ENCODE results near the gene ITPR2. TPM values are rescaled to one million over a fixed set of nuclear protein-coding genes. Genes with fewer than 3 reads are reported as not detected.

The ITPR2 gene
- total RNA-seq, 2 experiments from 2014 or later: 25.6 to 44.7 TPM

DNA sequence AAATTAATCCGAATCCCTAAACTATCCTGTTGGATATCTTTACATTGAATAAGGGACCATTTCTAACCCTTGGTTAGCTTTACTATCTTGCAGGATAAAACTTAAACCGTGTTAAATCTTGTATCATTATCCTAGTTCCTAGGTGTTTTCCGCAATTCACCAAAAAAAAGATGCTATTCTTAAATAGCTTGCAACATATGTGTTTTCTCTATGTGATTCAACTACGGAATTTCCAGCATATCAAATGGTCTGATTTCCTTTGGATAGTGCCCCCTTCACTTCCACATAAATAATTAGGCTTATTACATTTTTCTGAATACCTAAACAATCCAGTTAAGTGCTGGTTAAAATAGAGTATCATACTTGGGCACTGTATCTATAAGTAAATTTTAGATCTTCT lies 130.3 kb downstream of the ITPR2 start:
- POLR2A ChIA-PET: no interaction called here

DNA sequence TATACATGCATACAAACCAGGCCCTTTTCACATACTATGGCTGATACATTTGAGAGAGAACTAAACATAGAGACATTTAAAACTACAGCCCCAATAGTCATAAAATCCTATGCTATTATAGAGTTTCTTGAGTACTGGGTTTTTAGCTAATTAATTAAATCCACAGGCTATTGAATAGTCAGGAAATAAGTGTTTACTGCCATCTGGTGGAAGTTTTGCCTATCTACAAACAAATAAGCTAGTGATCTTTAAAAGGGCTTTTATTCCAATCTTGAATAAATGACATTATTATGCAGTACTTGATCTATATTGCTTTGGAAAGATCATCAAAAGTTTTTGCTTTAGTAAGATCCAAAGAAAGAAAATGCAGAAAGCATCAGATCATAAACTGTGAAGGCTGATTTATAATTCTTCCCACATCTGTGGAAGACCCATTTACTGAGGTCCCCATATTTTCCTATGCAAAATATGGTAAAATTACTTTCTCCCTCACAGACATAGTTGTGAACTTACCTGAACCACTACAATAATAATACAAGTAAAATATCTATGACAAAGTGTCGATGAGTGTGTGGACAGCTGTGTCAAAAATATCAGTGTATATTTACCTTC lies 131.3 kb downstream of the ITPR2 start:
- DNase-seq (ENCODE audit: low spot score): peak; percentile 54
- POLR2A ChIA-PET: interaction anchor here (0.7 to 0.9 kb wide), 2 partner anchors 93 to 167 kb away, joined by 3 read pairs; no protein-coding TSS in a partner anchor
- H3K9me2 ChIP-seq (ENCODE audit: insufficient read depth, low read length): no peaks in the 10 kb centered on the region

More for the DNA sequence above, 130.3 kb downstream of the ITPR2 start:
- H3K9me2 ChIP-seq (ENCODE audit: insufficient read depth, low read length): no peaks in the 10 kb centered on the region
- peaks cover 12% of the 10 kb centered on the region for H3K4me1 ChIP-seq (ENCODE audit: insufficient read depth, low read length, poor library complexity, severe bottlenecking)
- no peak overlapping the region for H3K4me2 ChIP-seq (ENCODE audit: low read length)
- no peak overlapping the region for H2AFZ ChIP-seq (ENCODE audit: low read length)
- H3K9me3 ChIP-seq (ENCODE audit: low read length): no peaks in the 10 kb centered on the region
- DNase-seq (ENCODE audit: low spot score): no peak
- BruUV-seq (replicated peaks): no TSS peak
- intact Hi-C loops (cut with micrococcal nuclease; ENCODE audit: unreplicated experiment): loop anchor here (5.0 to 10.0 kb wide), 2 partner anchors 270 to 312 kb away; partner anchors contain the start of gene TM7SF3
- no peaks in the 10 kb centered on the region for H3K79me2 ChIP-seq (ENCODE audit: insufficient read depth, low read depth, low read length)
- no peaks in the 10 kb centered on the region for H4K20me1 ChIP-seq (ENCODE audit: insufficient read depth, low read length)
- H3K4me3 ChIP-seq (ENCODE audit: low read depth, low read length, poor library complexity, severe bottlenecking): no peak overlapping the region
- H3K36me3 ChIP-seq (ENCODE audit: insufficient read depth, low read length): no peaks in the 10 kb centered on the region
- H3K27ac ChIP-seq (ENCODE audit: low read depth, low read length, poor library complexity, severe bottlenecking): no peak overlapping the region
- no peak for TF ChIP-seq EZH2phosphoT487 (IDR thresholded peaks at IDR 0.05; ENCODE audit: borderline replicate concordance, low read depth, low read length)
- TF ChIP-seq, protein P1, sequence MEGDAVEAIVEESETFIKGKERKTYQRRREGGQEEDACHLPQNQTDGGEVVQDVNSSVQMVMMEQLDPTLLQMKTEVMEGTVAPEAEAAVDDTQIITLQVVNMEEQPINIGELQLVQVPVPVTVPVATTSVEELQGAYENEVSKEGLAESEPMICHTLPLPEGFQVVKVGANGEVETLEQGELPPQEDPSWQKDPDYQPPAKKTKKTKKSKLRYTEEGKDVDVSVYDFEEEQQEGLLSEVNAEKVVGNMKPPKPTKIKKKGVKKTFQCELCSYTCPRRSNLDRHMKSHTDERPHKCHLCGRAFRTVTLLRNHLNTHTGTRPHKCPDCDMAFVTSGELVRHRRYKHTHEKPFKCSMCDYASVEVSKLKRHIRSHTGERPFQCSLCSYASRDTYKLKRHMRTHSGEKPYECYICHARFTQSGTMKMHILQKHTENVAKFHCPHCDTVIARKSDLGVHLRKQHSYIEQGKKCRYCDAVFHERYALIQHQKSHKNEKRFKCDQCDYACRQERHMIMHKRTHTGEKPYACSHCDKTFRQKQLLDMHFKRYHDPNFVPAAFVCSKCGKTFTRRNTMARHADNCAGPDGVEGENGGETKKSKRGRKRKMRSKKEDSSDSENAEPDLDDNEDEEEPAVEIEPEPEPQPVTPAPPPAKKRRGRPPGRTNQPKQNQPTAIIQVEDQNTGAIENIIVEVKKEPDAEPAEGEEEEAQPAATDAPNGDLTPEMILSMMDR (conservative IDR thresholded peaks at IDR 0.05; ENCODE audit: low read length): no peak
- CTCF ChIA-PET (ENCODE audit: unreplicated experiment): interaction anchor here (1.4 kb wide), 1 partner anchor 11 kb away, joined by 3 read pairs; no protein-coding TSS in a partner anchor

More for the DNA sequence above, 131.3 kb downstream of the ITPR2 start:
- Histone ChIP-seq H2AFZ (ENCODE audit: low read length) (no peak overlapping the region), H3K4me1 (ENCODE audit: insufficient read depth, low read length, poor library complexity, severe bottlenecking) (peaks cover 12% of the 10 kb centered on the region), H3K9me3 (ENCODE audit: low read length) (no peaks in the 10 kb centered on the region), H3K27ac (ENCODE audit: low read depth, low read length, poor library complexity, severe bottlenecking) (no peak overlapping the region), H3K4me3 (ENCODE audit: low read depth, low read length, poor library complexity, severe bottlenecking) (no peak overlapping the region), H3K36me3 (ENCODE audit: insufficient read depth, low read length) (no peaks in the 10 kb centered on the region), H4K20me1 (ENCODE audit: insufficient read depth, low read length) (no peaks in the 10 kb centered on the region), H3K4me2 (ENCODE audit: low read length) (no peak overlapping the region), H3K79me2 (ENCODE audit: insufficient read depth, low read depth, low read length) (no peaks in the 10 kb centered on the region)
- intact Hi-C loops (cut with micrococcal nuclease; ENCODE audit: unreplicated experiment): loop anchor here (5.0 to 10.0 kb wide), 2 partner anchors 269 to 313 kb away; partner anchors contain the start of gene TM7SF3
- TF ChIP-seq EZH2phosphoT487 (IDR thresholded peaks at IDR 0.05; ENCODE audit: borderline replicate concordance, low read depth, low read length): no peak
- TF ChIP-seq, protein P1 (conservative IDR thresholded peaks at IDR 0.05; ENCODE audit: low read length): peak; percentile 87
- CTCF ChIA-PET (ENCODE audit: unreplicated experiment): interaction anchor here (1.2 kb wide), 1 partner anchor 12 kb away, joined by 3 read pairs; no protein-coding TSS in a partner anchor
- BruUV-seq (replicated peaks): no TSS peak
